GM21717 (cell line): ENCODE data around the gene MAGEB17.
A peak's percentile ranks its signal among the peaks of the same experiment; 100 is the strongest.
"Not testable (repeated sequence)": the region's sequence is repeated elsewhere in the genome, so short reads cannot be mapped to it uniquely, and the experiment has no call there.

Experiments
- ATAC-seq: cut with Tn5 transposase; IDR thresholded peaks from one replicate; pipeline ENCODE4 v1.9.1; 2021; ENCODE audit warnings: mild to moderate bottlenecking, moderate library complexity; ENCODE audit not compliant: unreplicated experiment

The MAGEB17 gene

GRCh38 chrX:16167181-16167580 lies at the start of gene MAGEB17:
Gene MAGEB17 (plus strand): TSS chrX:16167481. CDS start chrX:16170383, 2,902 bp downstream.
- no peak for ATAC-seq

- ATAC-seq = peak; percentile 91
Measured at GRCh38 chrX:16119353-16120220, 47.7 kb upstream of the MAGEB17 start.

- ATAC-seq = no peak
Measured at GRCh38 chrX:16120431-16120830, 46.9 kb upstream of the MAGEB17 start.

GRCh38 chrX:16123222-16123786 lies 44.0 kb upstream of the MAGEB17 start, which contains the start of gene GRPR:
Gene GRPR (plus strand): TSS chrX:16123565. CDS start chrX:16123954, 389 bp downstream.
- ATAC-seq = peak; percentile 47

GRCh38 chrX:16124201-16124600 lies 43.1 kb upstream of the MAGEB17 start:
- ATAC-seq = no peak

- ATAC-seq = no peak
Measured at GRCh38 chrX:16125520-16126149, 41.6 kb upstream of the MAGEB17 start.

- no peak for ATAC-seq
Measured at GRCh38 chrX:16130707-16131106, 36.6 kb upstream of the MAGEB17 start.

GRCh38 chrX:16134936-16135335 lies 32.3 kb upstream of the MAGEB17 start:
- ATAC-seq = no peak

GRCh38 chrX:16136080-16136479 lies 31.2 kb upstream of the MAGEB17 start:
- ATAC-seq = no peak

GRCh38 chrX:16137416-16138107 lies 29.7 kb upstream of the MAGEB17 start:
- ATAC-seq = peak; percentile 84

- ATAC-seq = peak; percentile 45
Measured at GRCh38 chrX:16138108-16138427, 29.2 kb upstream of the MAGEB17 start.

- ATAC-seq = no peak
Measured at GRCh38 chrX:16140448-16140847, 26.8 kb upstream of the MAGEB17 start.

GRCh38 chrX:16140983-16141382 lies 26.3 kb upstream of the MAGEB17 start:
- no peak for ATAC-seq

- no peak for ATAC-seq
Measured at GRCh38 chrX:16141422-16142245, 25.6 kb upstream of the MAGEB17 start.

- no peak for ATAC-seq
Measured at GRCh38 chrX:16142246-16142558, 25.1 kb upstream of the MAGEB17 start.

GRCh38 chrX:16143968-16144367 lies 23.3 kb upstream of the MAGEB17 start:
- no peak for ATAC-seq

- no peak for ATAC-seq
Measured at GRCh38 chrX:16144420-16144819, 22.9 kb upstream of the MAGEB17 start.

GRCh38 chrX:16145093-16145492 lies 22.2 kb upstream of the MAGEB17 start:
- not testable (repeated sequence) for ATAC-seq

GRCh38 chrX:16145656-16146055 lies 21.6 kb upstream of the MAGEB17 start:
- no peak for ATAC-seq

- no peak for ATAC-seq
Measured at GRCh38 chrX:16148896-16149295, 18.4 kb upstream of the MAGEB17 start.
